Renal pelvis (tissue), 3 donors: Measurements from ENCODE around the gene MAP4K5. TPM values are rescaled to one million over a fixed set of nuclear protein-coding genes. Genes with fewer than 3 reads are reported as not detected.

Experiments
- polyA plus RNA-seq, 3 donors: library from polyadenylated mRNA; unstranded; fragments of 120-200 nt; gene quantifications; one replicate each; pipeline ENCODE4 v1.2.1, GENCODE V29; 2013; ENCODE audit not compliant: insufficient read length in 3 of 3

MAP4K5 gene
- polyA plus RNA-seq, 3 donors = 43.4 to 50.4 (median 50.2) TPM

Other genes with a start within 250 kb of the MAP4K5 start
- gene L2HGDH, start 220.3 kb downstream of the MAP4K5 start, polyA plus RNA-seq = 10 to 100 TPM in 2 of 3 donors, 1 to 10 TPM in 1; 8.6 to 13.7 (median 10.4) TPM
- gene DMAC2L, start 220.2 kb downstream of the MAP4K5 start, polyA plus RNA-seq = 10 to 100 TPM; 16.8 to 31.9 (median 31.6) TPM
- 1 to 10 TPM; 6.1 to 9.6 (median 7.7) TPM for gene CDKL1, start 135.7 kb downstream of the MAP4K5 start, polyA plus RNA-seq
- 10 to 100 TPM in 1 of 3 donors, 1 to 10 TPM in 2; 8.7 to 10.7 (median 9.3) TPM for gene ATL1, start 27.6 kb upstream of the MAP4K5 start, polyA plus RNA-seq
- 10 to 100 TPM; 32.0 to 36.1 (median 34.3) TPM for gene SAV1, start 135.7 kb upstream of the MAP4K5 start, polyA plus RNA-seq